HG02610 (cell line): ENCODE results near the gene SIK3.
A peak's percentile ranks its signal among the peaks of the same experiment; 100 is the strongest.

ENCODE experiments used
- ATAC-seq: cut with Tn5 transposase; IDR thresholded peaks from one replicate; pipeline ENCODE4 v1.9.1; 2021; ENCODE audit warnings: mild to moderate bottlenecking, moderate library complexity; ENCODE audit not compliant: unreplicated experiment

SIK3 gene

DNA sequence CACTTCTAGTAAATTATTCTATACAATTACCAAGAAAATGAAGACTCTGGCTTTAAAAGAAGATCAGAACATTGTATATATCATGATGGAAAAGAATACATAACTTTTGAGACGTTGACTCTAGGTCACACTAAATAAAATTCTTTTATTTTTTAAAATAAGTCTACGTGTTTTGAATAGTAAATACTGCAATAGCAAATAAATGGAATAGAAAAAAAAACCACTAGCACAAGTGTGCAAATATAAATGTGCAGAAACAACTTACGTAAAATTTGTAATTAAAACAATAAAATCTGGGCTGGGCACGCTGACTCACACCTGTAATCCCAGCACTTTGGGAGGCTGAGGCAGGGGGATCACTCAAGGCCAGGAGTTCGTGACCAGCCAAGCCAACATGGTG lies 17.9 kb downstream of the SIK3 start:
- no peak for ATAC-seq

DNA sequence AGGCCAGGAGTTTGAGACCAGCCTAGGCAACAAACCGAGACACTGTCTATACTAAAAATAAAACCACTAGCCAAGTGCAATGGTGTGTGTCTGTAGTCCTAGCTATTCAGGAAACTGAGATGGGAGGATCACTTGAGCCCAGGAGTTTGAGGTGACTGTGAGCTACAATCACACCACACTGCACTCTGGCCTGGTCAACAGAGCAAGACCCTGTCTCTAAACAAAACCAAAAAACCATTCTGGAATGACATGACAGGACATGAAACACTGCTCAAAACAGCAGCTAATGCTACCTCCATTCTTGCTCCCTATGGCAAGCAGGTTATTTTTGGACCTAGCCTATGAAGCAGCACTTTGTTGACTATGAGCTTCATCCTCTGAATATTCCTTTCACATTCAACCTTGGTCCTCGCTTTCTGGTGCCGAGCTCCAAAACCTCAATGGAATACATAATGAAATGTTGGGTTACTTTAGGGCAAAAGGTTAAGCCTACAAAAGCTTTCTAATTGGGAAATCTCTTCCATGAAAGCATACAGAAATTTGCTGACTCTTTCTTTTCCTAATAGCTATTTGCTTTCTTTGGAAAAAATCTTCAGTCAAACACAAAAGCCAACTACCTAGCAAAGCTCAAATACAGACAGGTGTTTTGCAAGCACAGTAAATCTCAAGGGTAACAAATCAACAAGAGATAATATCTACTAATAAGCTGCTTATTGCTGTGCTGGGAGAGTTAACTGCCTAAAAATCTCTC lies 21.1 kb downstream of the SIK3 start:
- peak; percentile 59 for ATAC-seq

DNA sequence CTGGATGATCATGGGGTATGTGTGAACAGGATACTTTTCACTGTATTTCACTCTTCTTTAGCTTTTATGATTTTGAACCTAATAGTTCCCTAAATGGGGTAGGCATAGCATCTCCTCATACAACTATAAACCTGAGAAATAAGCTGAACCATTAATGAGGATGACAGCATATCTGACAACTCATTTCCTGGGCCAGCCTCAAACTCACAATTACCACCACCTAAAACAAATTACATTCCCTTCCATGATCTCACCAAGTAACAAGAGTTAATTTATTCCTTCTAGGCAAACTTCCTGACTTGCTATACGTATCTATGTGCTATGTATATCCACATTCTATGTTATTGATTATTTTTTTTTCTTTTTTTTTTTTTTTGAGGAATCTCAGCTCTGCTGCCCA lies 23.0 kb downstream of the SIK3 start:
- no peak for ATAC-seq

DNA sequence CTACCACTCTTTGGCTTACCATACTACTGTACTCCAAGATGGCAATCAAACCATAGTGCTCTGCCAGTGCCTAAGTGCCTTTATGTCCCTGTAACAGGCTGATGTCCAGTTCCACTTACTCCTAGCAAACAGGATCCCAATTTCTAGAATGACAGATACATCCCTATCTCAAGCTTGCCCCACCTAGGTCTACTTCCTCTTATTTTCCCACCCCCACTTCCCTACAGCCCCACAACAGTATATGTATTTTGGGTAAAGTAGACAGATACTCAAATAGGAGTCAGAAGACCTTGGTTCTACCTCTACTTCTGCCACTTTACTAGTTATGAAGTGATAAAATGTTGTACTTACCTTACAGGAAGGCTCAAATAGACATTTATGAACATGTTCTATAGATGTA lies 24.1 kb downstream of the SIK3 start:
- no peak for ATAC-seq

DNA sequence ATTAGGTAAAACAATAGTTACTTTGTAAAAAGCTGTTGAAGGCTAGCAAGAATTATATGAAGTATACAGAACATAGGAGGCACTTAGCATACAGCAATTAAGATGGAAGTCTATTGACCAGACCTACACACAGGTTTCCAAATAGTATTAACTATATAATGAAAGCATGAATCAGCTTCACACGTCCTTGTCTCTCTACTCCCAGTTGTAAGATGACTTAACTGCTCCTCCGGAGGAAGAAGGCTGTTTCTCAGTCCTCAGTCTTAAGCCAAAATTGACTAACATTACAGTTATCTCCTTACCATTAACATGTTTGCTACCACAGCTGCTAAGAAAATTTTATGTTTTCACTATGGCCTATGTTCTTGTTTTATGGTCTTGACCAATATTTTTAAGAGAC lies 24.7 kb downstream of the SIK3 start:
- ATAC-seq: no peak

DNA sequence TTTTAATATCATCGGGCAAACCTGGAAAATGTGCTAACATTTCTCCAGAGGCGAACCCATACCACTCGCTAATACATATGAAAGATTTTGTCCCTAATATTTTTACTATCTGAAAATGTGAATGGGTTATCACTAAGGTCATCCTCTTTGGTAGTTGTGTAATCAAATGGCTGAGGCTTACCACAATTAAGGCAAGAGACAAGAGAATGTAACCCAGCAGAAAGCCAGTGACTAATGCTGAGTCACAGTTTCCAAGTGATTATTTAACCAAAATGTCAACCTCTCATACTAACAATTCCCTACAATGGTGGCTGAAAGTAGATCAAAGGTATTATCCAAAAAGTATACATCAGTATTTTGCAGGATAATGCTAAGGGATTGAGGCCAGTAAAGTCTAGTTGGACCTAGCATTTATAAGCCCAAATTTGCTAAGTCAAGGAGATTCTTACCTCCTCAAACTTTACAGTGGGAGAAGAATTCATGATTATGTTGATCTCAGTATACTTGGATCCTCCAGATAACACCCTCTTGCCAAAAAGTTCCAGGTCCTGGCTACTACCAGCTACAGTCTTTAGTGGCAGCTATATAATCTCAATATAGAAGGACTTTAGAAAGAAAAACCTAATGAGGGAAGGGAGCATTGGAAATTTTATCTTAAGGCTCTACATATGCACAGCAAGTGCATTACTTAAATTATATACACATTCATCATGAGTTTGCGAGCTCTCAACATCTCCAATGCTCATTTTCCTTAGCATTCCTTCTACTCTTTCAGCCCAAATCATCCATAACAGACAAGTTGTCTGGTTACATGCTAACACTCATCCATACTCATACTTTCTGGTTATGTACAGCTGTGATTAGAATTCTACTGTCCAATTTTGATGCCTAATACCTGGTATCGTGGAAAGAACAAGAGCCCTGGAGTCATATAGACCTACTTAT lies 25.4 kb downstream of the SIK3 start:
- ATAC-seq: no peak

DNA sequence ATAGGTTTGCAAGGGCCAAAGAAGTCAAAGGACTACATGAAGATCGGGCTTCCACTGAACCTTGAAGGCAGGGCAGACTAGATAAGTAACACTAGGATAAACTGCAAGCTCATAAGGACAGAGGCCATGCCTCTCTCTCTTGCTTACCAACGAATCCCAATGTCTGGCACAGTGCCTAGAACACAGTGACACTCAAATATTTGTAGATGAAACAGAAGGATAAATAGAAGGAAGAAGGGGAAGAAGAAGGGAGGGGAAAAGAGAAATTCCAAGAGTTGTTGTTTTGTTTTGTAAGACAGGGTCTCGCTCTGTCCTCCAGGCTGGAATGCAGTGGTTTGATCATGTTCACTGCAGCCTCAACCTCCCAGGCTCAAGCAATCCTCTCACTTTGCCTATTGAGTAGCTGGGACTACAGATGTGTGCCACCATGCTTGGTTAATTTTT lies 26.9 kb downstream of the SIK3 start:
- ATAC-seq: no peak

DNA sequence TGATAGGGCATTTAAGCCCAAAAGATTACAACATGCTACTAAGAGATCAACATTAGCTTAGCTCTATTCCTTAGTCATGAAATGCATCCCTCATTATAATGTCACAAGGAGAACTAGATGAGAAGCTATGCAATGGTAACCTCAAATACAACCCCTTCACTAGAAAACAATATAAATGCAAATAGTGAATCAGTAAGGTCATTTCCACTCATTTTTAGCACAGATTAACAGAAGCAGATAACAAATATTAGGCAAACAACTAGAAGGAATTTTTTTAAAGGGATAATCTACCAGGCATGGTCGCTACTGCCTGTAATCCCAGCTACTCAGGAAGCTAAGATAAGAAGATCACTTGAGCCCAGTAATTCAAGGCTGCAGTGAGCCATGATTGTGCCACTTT lies 28.2 kb downstream of the SIK3 start:
- ATAC-seq: no peak

DNA sequence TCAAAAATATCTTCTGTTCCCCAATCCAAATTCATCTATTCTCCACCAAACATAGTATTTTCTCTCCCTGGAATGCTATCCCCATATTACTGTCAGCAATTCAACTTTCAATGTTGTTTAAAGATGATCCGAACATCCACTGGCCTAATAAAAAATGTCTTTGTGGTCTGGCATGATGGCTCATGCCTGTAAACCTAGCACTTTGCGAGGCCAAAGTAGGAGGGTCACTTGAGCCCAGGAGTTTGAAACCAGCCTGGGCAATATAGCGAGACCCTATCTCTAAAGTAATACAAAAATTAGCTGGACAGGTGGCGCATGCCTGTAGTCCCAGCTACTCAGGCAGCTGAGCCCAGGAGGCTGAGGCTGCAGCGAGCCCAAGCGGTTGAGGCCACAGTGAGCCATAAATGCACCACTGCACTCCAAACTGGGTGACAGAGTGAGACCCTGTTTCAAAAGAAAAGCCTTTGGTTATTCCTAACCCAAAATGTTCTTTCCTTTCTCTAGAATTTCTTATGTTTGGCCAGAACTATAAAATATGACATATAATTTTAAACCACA lies 29.8 kb downstream of the SIK3 start:
- ATAC-seq: no peak

DNA sequence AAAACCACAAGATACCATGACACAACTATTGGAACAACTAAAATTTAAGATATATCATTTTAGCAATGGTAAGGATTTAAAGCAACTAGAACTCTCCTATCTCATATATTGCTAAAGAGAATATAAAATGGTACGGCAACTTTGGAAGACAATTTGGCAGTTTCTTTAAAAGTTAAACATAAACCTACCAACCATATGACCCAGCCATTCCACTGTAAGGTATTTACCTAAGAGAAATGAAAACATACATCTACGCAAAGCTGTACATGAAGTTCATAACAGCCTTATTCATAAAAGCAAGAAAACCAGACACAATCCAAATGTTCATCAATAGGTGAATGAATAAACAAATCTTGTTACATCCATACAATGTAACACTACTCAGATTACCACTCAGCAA lies 31.3 kb downstream of the SIK3 start:
- ATAC-seq: no peak

DNA sequence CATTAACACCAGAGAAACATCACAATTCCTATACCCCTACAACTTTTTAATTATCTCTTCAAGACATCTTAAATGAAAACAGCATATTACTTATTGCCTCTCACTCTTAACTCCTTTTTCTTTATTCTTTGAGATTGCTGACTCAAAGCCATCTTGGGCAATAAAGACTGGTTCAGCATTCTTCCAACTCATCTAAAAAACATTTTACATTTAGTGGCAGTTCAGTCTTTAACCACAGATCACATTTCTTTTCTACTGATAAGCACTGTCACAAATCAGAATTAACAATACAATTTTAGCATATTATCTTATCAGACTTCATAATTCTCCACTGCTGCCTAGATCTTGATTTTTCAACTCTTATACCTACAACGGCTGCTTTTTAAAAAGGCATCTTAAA lies 34.0 kb downstream of the SIK3 start:
- no peak for ATAC-seq

DNA sequence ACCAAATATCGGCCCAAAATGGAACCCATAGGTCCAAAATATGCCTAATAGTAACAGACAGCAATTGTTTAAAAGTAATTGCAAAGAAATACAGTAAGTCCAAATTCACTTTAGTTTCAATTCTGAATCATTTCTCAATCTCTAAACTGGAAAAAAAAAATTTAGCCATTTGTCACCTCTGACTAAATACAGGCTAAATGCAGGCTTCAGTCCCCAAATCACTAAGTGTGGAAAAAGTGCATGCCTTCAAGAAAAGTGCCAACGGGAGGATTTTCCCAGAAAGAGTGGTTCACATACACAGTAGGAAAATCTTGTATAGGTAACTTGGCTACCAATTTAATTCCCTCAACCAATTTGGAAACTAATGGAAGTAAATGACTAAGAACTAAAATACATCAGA lies 35.7 kb downstream of the SIK3 start:
- no peak for ATAC-seq

DNA sequence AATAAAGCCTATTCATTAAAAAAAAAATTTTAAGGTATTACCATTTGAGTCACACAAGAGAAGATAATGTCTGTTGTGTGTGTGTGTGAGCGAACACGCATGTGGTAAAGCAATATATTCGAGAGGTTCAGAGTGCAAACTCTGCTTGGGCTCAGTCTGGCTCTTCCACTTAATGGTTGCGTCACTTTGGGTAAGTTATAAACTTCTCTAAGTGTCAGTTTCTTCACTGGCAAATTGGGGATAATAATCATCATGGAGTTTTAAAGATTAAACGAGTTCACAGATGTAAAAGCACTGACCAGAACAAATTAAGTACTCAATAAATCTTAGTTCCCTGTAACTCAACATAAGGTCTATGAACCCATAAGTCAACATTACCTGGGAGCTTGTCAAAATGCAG lies 37.0 kb downstream of the SIK3 start:
- no peak for ATAC-seq

DNA sequence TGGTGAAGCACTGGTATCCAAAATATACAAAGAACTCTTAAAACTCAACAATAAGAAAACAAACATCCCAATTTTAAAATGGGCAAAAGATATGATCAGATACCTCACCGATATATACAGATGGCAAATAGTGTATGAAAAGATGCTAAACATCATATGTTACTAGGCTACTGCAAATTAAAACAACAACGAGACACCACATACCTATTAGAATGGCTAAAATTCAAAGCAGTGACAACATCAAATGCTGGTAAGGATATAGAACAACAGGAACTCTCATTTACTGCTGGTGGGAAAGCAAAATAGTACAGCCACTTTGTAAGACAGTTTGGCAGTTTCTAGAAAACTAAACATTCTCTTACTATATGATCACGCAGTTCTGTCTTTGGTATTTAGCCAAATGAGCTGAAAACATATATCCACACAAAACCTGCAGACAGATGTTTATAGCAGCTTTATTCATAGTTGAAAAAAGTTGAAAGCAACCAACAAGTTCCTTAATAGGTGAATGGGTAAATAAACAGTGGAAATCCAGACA lies 38.5 kb downstream of the SIK3 start:
- ATAC-seq: no peak

DNA sequence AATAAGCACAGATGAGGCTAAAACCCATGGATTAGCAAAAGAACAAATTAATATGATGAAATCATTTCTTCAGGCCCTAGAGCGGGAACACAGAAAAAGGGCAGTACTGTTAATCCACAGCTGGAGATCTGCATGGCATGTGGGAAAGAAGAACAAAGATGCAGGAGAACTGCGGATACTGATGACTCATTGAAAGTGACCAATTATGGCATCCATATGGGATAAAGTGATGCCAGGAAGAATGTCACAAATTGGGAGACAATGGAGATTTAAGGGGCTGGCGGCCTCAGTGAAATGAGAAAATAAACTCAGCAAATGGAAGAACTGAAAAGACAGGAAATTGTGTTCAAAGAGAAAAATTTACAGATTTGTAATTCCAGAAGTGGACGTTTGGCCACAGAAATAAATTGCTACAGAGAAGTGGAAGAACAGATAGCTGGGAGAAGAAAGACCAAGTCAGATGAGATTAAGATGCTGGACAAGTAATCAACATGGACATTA lies 39.4 kb downstream of the SIK3 start:
- ATAC-seq: no peak

DNA sequence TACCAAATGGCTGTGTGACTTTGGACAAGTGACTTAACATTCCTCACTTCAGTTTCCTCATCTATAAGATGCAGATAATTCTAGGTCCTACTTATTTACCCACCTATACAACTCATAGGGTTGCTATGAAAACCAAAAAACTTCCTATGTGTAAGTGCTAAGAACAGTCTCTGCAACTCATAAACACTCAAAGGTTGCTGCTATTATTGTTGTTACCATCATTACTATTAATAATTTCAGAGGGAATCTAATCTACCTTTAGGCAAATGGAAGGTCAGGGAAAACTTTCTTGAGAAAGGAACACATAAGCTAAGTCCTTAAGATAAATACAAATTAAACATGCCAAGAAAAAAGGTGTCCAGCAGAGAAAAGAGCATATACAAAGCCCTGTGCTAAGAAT lies 40.5 kb downstream of the SIK3 start:
- ATAC-seq: no peak

DNA sequence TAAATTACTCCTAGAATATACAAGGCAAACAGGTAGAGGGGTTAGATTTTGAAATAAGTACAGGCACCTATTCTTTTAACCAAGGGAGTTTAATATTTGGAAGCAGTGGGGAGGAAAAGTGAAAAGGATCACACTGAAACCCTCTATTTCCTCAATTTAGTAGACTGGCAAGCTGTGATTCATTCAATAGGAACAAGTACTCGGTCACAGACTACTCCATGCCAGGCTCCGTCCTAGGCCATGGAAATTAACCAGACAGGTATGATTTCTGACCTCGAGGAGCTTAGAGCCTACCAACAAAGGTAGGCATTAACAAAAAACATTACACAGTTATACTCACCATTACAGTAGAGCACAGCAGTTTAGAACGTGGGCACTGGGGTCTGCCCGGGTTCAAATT lies 40.9 kb downstream of the SIK3 start:
- ATAC-seq: no peak

DNA sequence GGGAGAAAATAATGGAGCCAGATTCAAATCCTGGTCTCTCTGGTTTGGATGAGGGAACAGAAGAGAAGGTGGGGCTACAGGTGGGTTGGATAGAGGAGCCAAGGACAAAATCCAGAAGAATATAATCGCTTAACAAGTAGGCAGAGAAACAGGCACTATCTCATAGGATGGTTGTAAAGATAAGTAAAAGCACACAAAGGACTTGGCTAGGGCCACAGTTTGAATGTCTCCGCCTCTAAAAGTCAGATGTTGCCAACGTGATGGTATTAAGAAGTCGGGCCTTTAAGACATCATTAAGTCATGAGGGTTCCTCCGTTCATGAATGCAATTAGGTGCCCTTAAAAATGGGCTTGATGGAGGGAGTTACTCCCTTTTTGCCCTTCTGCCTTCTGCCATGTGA lies 42.8 kb downstream of the SIK3 start:
- no peak for ATAC-seq

DNA sequence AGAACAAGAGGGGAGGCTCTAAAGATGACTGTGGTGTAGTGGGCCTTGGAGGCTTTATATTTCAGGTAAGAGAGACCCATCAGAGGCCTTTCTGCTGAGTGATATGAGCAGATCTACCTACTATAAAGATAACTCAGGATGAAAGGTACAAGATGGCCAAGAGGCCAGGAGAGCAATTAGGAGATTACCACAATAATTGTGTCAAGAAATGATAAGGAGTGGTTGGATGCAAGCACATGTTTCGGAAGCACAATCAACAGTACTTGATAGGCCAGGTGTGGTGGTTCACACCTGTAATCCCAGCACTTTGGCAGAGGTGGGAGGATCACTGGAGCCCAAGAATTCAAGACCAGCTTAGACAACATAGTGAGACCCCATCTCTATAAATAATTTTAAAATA lies 43.8 kb downstream of the SIK3 start:
- no peak for ATAC-seq

DNA sequence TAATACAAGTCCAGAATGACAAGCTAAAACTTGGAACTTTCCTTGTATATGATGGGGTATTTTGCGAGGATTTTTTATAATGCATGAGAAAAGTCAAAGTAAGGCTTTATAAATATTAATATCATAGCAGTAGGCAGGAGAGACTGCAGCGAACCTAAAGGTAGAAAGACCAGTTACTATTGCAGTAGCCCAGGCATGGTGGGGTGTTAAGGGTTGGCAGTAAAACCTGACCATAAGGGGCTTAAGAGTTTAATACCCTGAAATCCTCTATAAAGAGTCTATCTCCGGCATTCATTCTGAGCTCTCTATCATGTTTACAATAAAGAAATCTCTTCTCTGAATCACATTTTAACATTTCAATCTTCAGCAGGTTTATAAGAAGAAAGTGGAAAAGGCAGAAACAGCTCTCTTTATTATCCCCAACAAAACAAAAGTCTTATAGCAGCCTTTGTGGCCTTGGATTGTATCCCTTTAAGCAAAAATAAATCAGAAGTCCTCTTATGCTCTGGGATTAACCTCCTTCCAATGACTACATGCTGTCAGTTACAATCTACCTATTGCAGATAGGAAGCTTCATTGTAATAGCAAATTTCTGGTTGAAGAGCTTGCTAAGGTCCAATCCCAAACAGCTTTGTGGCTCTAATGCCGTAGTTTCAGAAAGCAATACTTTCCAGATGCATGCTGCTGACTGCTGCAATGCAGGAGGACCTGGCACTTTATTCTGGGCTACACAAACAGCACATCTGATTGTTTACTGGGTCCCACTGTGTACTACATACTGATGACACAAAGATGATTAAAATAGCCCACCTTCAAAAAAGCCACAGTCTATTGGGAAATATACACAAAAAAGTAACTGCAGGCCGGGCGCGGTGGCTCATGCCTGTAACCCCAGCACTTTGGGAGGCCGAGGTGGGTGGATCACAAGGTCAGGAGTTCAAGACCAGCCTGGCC lies 45.8 kb downstream of the SIK3 start:
- no peak for ATAC-seq
